MM.1S (cell line): ENCODE data around the gene RBBP8.

Source experiments
- CTCF ChIP-seq: fragments of 300-600 bp; sonication (generic); IDR thresholded peaks from 2 replicates; pipeline ENCODE4 v1.5.1; 2016; ENCODE audit warnings: antibody characterized with exemption, low read length, mixed read lengths
- EZH2 ChIP-seq: fragments of 300-600 bp; sonication (generic); optimal IDR thresholded peaks from 2 replicates; pipeline ENCODE3; 2017; ENCODE audit warnings: low read depth, mild to moderate bottlenecking, antibody characterized with exemption, low read length, mixed read lengths

GRCh38 chr18:23066060-23066459, 132.9 kb downstream of the RBBP8 start:
- no peak for TF ChIP-seq CTCF
- TF ChIP-seq EZH2 = no peak
